NCI-H69 (cell line): ENCODE measurements around the gene TACR3.
"Not testable (repeated sequence)": the region's sequence is repeated elsewhere in the genome, so short reads cannot be mapped to it uniquely, and the experiment has no call there.

Experiments used
- DNase-seq: peaks from one replicate; lab custom pipeline; 2025; lab: John Stamatoyannopoulos, UW

Gene TACR3, protein sequence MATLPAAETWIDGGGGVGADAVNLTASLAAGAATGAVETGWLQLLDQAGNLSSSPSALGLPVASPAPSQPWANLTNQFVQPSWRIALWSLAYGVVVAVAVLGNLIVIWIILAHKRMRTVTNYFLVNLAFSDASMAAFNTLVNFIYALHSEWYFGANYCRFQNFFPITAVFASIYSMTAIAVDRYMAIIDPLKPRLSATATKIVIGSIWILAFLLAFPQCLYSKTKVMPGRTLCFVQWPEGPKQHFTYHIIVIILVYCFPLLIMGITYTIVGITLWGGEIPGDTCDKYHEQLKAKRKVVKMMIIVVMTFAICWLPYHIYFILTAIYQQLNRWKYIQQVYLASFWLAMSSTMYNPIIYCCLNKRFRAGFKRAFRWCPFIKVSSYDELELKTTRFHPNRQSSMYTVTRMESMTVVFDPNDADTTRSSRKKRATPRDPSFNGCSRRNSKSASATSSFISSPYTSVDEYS

DNA sequence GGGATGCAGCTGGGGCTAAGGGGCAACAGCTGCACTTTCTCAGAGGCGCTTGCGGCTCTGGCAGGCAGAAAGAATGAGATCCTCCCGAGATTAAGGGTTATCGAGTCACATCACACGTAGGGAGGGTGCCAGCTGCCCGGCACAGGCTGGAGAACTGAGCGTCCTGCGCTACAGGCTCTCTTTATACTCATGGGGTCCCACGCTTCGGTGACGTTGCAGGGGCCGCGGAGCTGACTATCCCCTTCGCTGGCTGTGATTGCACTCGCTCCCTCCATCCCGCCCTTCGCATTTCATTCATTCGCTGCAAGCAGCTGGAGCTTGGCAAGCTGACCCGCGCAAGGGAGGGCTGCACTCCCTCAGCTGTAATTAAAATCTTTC is at the start of gene TACR3:
Gene TACR3, minus strand, starts transcription at position 156 of the 378 bp plus-strand sequence. CDS start 310 bp downstream, outside the sequence.
- DNase-seq: peak; percentile 31

DNA sequence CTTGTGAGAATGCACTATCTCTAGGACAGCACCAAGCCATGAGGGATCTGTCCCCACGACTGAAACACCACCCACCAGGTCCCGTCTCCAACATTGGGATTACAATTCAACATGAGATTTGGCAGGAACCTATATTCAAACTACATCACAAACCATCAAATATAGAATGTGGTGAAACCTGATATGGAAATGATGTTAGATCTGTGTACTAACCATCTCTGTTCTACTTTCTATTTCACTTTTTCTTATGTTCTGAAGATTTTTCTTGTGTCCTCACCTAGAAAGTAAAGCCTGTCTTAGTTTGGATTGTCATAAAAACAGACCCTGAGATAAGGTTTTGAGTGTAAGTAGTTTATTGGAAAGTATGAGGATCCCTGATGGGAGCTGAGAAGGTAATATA is 37.8 kb upstream of the TACR3 start:
- DNase-seq: no peak

- DNase-seq: no peak
Observed at GRCh38 chr4:103756741-103757140, 37.0 kb upstream of the TACR3 start.

DNA sequence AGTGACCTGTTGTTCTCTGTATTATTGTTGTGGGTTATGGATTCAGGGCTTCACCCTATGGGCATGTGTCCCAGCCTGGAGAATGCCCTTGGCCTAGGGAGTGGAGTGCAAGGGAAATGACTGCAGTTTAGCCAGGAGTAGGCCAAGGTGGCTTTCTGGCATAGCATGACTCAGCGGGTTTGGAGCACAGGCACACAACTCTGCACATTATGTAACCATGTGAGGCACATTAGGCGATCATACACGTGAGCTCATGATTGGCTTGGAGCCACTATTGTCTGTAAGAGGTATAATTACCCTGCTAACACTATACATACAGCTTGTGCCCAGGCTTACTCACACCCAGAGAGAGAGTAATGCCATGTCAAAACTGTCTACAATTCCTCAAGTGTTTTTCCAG is 35.1 kb upstream of the TACR3 start:
- DNase-seq: peak; percentile 74

DNA sequence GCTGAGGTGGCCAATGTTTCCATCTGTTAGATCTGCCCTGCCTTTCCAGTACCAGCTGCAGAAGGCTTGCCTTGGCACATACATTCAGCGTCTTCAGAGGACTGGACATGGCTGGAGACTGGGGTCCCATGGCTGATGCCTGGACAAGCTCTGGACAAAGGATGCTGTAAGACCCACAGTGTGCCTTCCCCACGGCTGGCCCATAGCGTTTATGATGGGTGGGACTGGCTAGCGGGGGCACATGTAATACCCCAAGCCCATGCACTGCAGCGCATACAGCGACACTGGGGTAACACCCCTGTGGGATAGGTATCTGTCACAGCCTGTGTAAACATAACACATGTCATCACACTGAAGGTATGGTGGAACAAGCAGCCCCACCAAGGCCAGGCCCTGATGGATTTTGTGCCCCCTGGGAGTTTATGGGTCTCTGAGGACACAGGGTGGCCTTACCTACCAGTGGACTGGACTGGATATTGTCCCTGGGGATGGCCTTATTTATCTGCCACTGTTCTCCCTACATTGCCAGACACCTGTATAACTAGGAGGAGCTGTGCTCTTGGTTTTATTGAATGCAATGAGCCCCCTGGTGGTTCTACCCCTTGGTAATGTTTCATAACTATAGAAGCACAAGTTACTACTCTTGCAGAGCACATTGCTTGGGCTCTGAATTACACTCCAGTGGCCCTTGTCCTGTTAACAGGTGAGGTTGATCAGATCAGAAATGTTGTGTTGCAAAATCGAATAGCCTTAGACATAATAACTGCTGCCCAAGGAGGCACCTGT is 34.3 kb upstream of the TACR3 start:
- no peak for DNase-seq

- DNase-seq: not testable (repeated sequence)
Observed at GRCh38 chr4:103723150-103723549, 3.4 kb upstream of the TACR3 start.

- DNase-seq: no peak
Observed at GRCh38 chr4:103721251-103721650, 1.5 kb upstream of the TACR3 start.

- no peak for DNase-seq
Observed at GRCh38 chr4:103720661-103721060, 876 bp upstream of the TACR3 start.

DNA sequence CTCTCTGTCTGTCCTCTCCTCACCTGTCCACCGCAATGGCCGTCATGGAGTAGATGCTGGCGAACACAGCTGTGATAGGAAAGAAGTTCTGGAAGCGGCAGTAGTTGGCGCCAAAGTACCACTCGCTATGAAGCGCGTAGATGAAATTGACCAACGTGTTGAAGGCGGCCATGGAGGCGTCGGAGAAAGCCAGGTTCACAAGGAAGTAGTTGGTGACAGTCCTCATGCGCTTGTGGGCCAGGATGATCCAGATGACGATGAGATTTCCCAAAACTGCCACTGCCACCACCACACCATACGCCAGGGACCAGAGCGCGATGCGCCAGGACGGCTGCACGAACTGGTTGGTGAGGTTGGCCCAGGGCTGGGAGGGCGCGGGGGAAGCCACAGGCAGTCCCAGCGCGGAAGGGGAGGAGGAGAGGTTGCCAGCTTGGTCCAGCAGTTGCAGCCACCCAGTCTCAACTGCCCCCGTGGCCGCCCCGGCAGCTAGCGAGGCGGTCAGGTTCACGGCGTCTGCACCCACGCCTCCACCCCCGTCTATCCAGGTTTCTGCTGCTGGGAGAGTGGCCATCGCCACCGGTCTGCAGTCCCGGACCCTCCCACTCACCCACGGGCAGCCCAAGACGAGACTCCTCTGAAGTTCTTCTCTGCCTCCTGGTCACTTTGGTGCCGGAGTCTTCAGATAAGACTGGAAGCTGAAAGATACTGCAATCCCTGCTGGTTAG is 518 bp downstream of the TACR3 start:
- DNase-seq: no peak

DNA sequence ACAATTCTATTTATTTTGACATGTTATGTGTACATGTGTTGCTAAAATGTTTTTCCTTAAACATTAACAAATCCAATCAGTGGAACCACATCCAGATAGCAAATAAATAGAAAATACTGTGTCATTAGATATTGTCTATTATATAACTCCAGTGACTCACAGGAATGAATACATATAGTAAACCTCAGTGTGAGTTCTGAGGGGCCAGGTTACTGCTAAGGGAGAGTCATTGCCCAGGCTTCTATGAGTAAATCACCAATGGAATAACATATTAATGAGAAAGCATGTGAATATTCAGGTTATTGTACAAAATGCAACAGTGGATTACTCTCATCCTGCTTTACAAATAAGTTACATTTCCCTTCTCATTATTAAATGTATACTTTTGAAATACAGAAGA is 27.2 kb downstream of the TACR3 start:
- DNase-seq: no peak

DNA sequence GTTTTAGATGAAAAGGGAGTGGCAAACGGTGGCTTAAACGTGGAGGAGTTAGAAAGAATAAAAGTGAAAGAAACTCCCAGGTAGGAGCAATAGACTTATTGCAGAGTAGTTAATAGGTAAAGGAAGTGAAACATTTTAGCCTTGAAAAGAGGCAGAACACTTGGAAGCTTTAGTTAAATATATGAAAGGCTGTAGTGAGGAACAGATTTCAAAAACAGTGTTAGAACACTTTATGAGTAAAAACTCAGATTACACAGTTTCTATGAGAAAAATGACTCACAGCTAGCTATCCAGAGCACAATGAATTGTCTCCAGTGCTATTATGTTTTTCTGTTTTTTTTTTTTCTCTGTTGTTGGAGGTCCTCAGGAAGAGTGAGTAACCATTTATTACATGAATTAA is 45.8 kb downstream of the TACR3 start:
- no peak for DNase-seq

- not testable (repeated sequence) for DNase-seq
Observed at GRCh38 chr4:103666764-103667163, 53.0 kb downstream of the TACR3 start.

DNA sequence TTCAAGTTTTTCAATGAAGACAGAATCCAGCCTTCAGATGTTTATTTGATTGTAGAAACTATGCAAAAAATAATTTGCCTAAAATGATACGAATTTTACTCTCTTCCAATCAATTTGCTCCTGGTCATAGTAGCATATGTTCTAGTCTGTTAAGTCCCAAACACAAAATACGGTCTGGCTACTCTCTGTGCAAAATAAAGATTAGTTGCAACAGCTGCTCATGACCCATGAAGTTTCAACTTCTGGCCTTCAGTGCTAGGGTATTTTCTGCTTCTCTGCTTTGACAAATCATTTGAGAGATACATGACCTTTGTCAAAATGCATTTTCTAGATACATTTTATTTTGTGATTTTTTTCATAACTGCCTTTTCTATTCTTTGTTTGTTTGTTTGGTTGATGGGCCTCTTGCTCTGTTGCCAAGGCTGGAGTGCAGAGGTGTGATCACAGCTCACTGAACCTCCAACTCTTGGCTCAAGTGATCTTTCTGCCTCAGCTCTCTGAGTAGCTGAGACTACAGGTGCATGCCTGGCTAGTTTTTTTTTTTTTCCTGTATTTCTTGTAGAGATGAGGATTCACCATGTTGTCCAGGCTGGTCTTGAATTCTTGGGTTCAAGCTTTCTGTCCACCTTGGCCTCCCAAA is 55.2 kb downstream of the TACR3 start:
- no peak for DNase-seq

GRCh38 chr4:103648541-103648940 is 71.2 kb downstream of the TACR3 start:
- no peak for DNase-seq

- DNase-seq: no peak
Observed at GRCh38 chr4:103645991-103646390, 73.8 kb downstream of the TACR3 start.

- DNase-seq: no peak
Observed at GRCh38 chr4:103634236-103634635, 85.5 kb downstream of the TACR3 start.

- no peak for DNase-seq
Observed at GRCh38 chr4:103626296-103626695, 93.5 kb downstream of the TACR3 start.

GRCh38 chr4:103591841-103592240 is 127.9 kb downstream of the TACR3 start:
- DNase-seq: no peak

GRCh38 chr4:103567591-103567990 is 152.2 kb downstream of the TACR3 start:
- DNase-seq: peak; percentile 4

- DNase-seq: not testable (repeated sequence)
Observed at GRCh38 chr4:103559178-103559577, 160.6 kb downstream of the TACR3 start.
